Amniotic epithelial cell (primary cell): ENCODE measurements around the gene MN1.

Source experiments
- DNase-seq: peaks from one replicate; pipeline ENCODE4 v3.0.0-alpha.2; 2010; ENCODE audit warnings: low read depth

Gene MN1

DNA sequence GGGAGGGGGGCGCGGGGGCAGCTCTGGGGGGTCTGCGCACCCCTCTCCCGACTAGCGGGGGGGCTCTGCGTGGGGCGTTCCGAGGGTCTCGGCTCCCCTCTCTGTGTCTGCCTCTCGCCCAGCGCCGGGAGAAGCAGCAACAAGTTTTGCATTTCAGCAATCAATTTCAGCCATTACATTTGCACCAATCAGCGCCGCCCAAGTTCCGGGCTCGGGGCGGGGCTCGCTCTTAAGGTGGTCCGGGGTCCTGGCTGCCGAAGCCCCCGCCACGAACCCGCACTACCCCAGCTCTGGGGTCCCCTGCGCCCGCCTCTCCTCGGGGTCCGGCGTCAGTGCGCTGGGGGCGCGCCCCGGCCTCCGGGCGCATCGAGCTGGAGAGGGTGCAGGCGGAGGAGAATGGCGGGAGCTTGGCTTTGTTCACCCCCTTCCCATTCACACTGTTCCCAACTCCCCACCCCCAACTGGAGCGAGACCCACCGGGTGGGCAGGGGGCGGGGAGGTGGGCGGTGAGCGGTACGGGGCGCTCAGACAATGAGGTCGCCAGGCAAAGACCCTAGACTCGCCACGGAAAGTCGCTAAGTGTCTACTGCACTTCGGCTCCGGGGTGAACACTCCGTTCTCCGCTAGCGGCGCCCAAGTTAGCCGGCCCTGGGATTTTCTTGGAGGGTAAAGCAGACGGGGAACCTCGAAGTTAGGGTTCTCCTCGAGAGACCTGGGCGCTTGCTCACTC lies at the start of gene MN1:
Gene MN1, minus strand, starts transcription at position 141 of the 730 bp plus-strand sequence. CDS start 1,213 bp downstream, outside the sequence.
- peak; percentile 38 for DNase-seq

DNA sequence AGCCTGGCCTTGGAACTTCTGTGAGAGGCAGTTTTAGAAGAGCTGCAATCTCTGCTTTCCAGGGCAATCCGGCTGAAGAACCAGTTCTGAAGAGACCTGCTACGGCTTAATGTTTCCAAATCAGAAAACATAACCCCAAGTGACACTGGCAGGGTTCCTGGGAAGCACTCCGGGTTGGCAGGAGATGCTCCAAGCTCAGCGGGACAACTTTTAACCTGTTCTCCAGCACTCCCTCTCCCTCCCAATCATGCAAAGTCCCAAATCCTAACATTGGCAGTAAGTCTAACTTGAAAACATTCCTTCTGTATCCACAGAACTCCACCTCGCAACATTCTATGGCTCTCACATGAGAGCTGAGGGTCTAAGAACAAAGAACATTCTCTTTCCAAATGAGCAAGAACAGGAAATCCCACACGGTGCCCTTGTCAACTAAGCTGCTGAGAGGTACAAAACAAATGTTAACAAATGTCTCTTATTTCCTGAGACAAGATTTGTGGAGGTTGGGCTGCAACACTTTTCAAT lies 48.5 kb upstream of the MN1 start:
- no peak for DNase-seq

DNA sequence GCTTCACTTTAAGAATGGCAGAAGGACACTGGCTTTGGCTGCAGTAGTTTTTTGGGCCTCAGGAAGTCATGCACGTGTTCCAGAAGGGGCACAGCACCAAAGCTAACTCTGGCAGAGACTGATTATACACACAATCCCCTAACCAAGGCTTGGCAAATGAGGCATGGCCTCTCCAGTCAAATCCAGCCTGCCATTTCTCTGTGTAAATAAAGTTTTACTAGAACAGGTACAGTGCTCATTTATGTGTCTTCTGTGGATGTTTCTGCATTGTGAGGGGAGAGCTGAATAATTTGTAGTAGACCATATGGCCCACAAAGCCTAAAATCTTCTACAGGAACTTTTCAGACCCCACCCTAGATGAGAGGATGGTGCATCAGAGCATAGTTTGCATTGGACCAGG lies 46.4 kb upstream of the MN1 start:
- DNase-seq, result no peak

DNA sequence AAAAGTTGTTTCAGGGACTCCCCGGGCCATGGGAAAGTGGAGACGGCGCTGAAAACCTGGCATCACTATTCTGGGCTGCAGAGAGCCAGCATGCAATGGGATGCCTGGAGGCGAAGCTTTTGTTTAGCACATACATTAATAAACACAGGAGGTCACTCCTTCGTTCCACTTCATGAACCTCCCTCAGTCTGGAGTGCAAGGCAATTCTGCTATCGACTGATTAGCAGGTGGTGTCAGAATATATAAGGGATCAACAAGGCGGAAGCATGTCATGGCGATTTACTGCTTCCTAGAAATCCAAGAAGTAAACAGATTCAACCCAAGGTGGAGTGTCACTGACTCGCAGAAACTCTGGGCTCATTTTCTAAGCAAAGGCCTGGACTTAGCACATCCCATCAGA lies 45.4 kb upstream of the MN1 start:
- no peak for DNase-seq

DNA sequence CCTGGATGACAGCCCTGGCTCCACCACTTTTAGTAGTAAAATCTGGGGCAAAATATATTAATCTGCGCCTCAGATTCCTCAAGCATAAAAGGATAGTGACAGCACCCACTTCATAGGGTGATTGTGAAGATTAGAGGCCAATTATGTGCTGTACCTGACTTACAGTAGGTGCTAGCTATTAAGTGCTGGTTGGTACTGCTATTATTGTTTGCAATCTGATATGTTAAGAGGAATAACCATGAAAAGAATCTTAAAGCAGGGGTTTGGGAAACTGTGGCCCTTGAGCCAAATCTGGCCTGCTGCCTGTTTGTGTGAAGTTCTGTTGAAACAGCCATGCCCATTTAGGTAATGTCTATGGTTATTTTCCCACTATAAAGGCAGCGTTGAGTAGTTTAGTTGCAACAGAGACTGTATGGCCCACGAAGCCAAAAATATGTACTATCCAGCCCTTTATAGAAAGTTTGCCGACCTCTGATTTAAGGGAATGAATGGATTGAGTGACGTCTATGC lies 44.7 kb upstream of the MN1 start:
- no peak for DNase-seq

DNA sequence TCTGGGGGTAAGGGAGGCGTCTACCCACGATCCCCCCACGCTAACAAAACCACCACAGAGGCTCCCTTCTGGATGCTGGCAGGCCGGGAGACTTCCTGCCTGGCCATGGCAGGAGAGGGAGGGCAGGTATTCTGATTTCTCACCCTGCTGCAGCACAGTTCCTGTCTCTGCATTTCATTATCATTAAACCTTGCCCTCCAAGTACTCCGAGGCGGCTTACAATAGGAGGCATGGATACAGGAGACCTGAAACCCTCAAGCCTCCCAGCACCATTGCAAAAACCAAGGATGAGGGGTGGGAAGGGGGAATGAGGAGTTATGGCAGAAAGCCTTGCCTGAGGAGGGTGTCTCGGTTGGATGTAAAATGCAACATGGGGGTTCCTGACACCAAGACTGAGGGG lies 44.1 kb upstream of the MN1 start:
- DNase-seq, result no peak

DNA sequence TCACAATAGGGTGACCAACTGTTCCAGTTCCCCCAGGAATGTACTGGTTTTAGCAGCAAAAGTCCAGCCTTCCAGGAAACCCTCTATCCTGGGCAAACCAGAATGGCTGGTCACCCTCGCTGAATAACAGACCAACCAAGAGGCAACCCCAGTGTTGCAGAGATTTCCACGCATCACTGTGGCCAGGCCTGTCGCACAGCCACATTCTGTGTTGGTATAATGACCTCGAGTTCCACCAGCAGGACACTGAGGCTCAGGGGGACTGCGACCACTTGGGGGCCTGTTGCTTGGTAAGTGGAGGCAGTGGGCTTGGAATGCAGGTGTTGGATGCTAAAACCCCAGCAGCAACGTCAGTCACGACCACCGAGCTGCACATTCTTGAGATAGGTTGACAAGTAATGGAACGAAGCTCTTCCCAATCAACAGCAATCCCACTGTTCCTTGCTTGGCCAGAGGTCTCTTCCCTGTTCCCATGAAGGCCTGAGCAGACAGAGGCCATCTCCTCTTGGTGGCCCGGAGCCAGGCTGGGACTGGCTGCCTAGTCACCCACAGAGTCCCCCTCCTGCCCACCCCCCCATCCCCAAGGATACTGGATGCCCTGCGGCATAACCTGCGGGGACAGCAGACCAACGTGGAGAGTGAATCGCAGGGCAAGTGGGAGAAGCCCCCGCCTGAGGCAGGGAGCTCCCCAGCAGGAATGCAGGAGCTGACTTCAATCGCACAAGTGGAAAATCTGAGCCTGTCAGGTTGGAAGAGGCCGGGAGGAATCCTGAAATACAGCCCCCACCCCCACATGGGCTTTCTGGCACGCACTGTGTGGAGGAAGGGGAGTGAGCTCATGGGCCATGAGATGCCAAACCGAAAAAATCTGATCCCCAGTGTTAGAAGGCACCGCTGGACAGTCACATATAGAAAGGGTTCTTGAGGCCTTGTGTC lies 43.4 kb upstream of the MN1 start:
- no peak for DNase-seq

DNA sequence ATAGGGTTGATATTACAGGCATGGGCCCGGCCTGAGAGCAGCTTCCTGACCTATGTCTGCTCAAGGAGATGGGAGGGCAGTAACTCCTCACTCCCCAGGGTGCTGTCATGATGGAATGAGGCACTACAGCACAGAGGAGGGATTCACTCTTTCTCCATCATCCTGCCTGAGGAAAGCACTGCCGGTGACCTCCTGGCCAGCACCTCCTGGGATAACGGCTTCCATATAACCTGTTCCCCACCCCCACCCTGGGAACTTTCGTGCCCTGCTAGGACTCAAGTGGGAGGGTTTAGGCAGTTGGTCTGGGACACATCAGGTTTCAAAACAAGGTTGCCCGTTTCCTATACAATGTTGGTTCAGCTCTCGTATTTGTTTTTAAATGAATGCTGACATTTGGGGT lies 42.7 kb upstream of the MN1 start:
- DNase-seq, result no peak

DNA sequence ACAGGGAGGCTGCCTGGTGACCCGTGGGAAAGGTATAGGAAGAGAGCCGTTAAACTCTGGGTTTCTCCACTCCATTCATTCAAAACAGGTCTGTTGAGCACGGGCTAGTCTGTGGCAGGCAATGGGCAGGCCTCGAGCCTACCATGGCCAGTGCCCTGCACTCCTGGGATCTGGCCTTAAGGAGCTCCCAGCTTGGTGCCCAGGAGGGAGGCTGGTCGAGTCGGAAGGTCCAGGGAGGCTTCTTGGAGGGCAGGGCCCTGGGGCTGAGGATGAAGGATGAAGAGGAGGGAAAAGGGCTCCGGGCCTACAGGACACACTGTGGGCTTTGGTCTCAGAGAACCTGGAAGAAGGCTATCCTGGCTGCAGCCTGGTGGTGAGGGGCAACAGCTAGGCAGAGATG lies 41.9 kb upstream of the MN1 start:
- DNase-seq, result no peak

DNA sequence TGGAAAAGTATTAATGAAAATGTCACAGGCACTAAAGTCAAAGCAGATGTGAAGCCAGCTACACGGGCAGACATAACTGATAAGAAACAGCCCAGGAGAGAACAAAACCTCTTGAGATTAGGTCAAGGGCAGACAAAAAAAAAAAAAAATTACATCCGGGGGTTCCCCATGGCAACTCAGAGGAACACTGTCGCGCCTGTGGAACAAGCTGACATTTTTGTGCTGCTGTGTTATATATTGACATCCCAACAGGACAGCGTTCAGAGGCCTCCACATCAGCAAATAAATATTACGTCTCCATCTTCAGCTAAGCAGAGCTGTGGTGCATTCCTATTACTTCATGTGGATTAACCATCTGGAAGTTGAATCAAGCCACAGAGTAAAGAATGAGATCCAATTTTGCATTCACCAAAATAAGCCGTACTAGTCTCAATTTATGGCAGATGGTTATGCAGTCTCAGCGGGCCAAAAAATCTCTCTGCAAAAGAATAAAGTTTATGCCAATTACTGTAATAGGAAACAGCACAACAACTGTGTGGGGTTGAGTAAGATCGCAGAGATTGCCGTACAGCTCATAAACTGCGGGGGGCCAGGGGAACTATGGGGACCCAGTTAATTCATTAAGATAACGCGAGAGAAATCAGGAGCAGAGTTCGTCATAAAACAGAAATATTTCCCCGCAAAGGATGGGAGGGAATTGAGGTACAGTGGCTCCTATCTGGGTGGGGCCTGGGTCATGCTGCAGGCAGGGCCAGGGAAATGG lies 41.3 kb upstream of the MN1 start:
- peak; percentile 32 for DNase-seq

DNA sequence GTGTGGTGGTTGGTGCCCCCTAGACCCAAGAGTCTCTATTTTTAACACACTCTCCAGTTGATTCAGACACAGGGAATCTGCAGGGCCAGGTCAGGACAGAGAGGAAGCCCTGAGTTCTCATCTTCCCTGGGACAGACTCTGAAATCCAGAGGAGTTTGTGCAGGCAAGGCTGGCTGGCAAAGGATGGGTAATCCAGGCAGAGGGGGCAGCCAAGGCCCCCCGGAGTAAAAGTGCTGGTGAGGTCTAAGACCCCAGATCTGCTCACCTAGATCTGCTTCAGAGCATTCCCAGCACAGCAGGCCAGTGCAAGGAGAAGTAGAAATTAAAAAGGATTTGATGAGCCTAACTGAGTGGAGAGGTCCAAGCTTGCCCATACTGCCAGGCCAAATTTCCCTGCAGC lies 40.6 kb upstream of the MN1 start:
- DNase-seq, result no peak

DNA sequence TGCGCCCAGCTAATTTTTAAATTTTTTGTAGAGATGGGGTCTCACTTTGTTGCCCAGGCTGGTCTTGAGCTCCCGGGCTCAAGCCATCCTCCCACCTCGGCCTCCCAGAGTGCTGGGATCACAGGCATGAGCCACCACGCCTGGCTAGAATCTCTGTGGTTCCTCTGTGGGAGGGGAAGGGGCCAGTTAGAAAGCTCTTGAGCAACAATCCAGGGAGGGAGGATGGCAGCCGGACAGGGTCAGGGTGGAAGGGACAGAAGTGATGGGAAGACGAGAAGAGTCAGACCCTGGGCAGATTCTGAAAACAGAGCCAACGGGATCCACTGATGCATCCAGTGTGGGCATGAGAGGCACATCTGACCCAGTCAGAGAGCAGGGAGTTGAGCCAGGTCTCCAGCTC lies 38.9 kb upstream of the MN1 start:
- DNase-seq, result no peak

DNA sequence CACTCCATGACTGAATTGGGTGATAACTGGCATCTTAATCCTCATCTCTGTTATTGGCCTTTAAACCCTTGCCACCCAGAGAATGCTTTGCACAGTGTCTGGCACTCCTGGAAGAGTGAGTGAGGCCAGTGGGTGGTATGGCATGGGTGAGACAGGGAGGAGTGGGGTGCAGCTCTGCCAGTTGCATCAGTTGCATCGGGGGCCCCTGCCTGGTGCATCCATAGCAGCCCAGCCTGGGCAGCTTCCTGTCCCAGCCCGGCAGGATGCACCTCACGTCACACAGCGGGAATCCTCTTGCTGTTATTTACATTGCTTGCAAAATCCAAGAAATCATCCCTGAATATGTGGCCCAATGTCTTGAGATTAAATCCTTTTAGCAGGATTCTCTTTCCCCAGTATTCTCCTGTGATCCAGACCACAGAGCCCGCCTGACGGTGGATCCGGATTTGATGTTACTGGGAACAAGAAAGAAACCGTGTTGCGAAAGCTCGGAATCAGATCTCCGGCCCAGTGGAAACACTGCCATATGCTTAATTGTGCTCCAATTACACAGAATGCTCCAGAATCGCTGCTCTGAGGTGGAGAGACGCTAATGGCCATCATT lies 37.6 kb upstream of the MN1 start:
- no peak for DNase-seq

DNA sequence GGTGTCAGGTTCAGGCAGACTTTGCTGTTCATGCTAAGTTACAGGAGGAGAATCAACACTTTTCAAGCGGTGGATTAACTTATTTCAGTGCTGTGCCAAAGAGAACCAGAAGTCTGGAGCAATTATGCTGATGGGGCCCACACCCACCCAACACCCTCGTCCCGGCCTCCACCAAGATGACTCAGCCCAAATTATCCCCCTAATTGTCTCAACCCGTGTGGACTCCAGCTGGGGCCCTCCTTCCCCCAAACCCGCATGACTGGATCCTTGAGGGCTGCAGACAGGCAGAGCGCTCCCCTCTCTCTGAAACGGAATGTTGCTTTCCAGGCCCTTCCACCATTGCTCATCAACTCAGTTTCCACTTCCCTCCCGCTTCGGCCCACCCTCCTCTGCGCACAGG lies 34.6 kb upstream of the MN1 start:
- no peak for DNase-seq

DNA sequence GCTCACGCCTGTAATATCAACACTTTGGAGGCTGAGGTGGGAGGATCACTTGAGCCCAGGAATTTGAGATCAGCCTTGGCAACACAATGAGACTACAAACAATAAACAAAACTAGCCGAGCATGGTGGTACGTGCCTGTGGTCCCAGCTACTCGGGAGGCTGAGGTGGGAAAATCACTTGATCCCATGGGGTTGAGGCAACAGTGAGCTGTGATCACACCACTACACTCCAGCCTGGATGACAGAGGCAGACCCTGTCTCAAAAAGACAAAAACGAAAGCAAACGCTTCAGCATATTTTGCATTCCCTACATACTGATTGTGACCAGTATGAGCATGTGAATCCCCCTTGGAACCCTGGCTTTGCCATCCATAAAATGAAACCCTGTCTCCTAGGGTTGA lies 33.9 kb upstream of the MN1 start:
- peak; percentile 39 for DNase-seq

DNA sequence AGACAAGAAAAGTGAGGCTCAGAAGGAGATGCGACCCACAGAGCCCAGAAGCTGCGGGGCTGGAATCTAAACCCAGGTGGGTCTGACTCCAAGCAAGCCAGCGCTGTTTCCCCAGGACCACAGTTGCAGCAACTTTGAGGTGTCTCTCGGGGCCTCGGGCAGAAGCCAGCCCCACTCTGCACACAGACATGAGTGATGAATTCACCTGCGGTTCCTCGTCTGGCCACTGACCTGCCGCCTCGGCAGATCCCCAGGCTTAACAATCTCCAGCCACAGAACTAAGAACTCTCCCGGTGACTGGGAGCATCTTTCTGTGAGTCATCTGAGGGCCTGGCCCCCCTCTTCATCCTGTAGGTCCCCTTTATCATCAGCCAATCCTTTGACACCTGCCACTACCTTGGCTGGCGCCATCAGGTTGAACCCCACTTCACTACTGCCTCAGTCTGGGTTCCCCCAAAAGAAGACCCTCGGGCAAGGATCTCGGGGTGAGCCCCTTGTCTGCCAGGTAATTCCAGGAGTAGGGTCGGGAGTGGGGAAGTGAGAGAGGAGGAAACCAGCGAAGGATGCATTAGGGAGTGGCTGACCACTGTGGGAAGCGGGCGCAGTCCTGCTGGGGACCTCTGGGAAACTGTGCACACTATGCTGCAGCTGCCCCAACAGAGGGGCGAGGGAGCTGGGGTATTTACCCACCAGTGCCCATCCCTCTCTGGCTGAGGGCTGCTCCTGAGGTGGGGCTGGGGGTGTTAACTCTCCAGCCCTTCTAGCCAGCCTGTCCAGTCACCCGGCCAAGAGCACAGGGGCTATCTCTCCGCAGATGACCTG lies 33.0 kb upstream of the MN1 start:
- DNase-seq, result peak; percentile 39

DNA sequence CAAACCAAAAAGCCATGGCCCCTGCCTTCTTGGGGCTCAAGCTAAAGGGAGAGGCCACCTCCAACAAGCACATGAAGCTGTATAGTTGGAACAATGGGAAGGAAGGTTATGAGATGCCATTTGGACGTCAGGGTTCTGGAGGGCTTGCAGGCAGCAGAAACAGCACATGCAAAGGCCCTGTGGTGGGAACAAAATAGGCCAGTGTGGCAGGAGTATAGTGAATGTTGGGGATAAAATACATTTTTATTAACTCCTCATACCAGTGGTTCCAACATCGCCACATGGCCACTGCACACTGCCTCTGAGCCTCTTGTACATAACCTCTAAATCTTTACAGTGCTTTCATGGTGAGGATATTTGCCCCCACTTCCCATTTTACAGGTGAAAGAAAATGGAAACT lies 32.2 kb upstream of the MN1 start:
- DNase-seq, result no peak

DNA sequence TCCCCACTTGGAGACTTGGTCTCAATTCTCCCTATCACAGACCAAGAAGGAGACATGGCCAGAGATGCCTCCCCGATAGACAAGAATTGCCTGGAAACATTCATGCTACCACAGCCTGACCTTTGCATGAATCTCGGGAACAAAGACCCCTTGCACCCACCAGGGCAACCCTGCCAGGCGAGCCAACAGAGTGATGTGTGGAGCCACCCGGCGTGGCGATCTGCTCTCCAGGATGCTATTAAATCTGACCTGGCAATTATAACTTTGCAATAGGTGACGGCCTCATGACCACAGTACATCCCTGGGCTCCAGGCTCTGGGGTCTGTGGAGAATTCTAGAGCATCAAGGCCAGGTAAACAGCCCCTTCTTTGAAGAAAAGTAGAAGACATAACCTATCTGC lies 31.1 kb upstream of the MN1 start:
- no peak for DNase-seq

DNA sequence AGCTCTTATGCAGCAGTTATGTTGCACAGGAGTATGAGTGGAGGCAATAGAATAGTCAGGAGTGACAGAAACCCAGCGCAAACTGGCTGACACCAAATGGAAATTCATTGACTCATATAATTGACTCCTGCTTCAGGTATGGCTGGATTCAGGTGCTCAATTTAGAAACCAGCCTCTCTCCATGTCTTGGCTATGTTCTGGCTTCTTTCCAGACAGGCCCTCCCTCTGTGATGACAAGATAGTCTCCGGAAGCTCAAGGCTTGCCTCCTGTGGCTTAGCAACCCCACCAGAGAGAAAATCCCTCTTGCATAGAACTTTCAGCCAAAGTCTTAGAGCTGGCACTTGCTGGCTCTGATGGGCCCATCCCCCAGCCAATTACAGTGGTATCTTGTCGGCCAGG lies 28.1 kb upstream of the MN1 start:
- DNase-seq, result no peak

DNA sequence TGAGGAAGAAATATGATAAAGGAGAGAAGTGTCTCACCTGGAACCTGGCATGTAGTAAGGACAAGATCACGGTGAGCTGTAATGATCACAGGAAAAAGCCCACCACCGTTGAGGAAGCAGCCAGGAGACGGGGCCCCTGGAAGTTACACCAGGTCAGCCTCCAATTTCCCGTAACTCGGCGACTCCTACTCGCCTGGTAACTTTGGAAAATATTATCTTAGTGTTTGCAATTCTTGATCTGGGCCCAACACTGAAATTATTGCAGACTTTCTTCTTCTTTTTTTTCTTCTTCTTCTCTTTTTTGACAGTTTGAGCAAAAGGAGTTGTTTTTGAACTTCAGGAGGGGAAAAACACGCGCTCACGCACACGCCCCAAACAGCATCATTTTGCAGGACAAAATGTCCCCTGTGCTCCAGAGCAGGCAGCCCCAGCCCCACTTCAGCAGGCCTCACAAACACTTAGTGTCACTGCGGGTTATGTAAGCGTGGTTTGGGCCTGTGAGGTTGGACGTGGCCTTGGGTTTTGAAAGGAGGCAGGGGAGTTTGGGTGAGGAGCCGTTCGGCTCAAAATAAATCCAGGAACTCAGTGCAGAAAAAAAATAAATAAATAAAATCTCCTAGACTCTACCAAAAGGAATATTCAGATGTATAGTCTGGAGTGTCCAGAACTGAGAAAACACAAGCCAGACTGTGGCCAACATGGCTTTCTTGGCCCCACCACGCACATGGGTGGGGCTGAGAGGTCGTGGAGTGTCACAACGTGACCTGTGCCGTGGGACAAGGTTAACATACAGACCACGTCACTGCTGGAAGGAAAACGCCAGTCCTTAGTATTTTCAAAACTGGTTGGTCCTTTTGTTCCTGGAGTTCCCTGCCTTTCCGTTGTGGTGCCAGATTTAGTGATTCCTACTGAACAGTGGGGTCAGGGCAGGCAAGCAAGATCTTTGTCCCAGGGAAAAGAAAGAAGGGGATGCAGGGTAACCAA lies 26.3 kb upstream of the MN1 start:
- DNase-seq, result no peak
